NCI-H2081 treated with DMSO at 0.1 percent for 48 hours (cell line): ENCODE measurements around the gene CPLX3.

Experiments
- DNase-seq: peaks from one replicate; lab custom pipeline; 2025; lab: John Stamatoyannopoulos, UW

Gene CPLX3

GRCh38 chr15:74802290-74802689 is 24.1 kb upstream of the CPLX3 start:
- no peak for DNase-seq

- DNase-seq: no peak
Observed at GRCh38 chr15:74802862-74803447, 23.5 kb upstream of the CPLX3 start.

- no peak for DNase-seq
Observed at GRCh38 chr15:74804935-74805334, 21.5 kb upstream of the CPLX3 start.

GRCh38 chr15:74807282-74807681 is 19.1 kb upstream of the CPLX3 start:
- no peak for DNase-seq

GRCh38 chr15:74808078-74808839 is 18.2 kb upstream of the CPLX3 start:
- no peak for DNase-seq

GRCh38 chr15:74808840-74809229 is 17.6 kb upstream of the CPLX3 start:
- DNase-seq: no peak

- DNase-seq: no peak
Observed at GRCh38 chr15:74809242-74809641, 17.2 kb upstream of the CPLX3 start.

GRCh38 chr15:74809956-74810355 is 16.5 kb upstream of the CPLX3 start:
- no peak for DNase-seq

- DNase-seq: no peak
Observed at GRCh38 chr15:74812533-74812932, 13.9 kb upstream of the CPLX3 start, which contains the start of gene LMAN1L. Gene LMAN1L (plus strand): TSS chr15:74812835. CDS start chr15:74812855, 20 bp downstream.

- DNase-seq: no peak
Observed at GRCh38 chr15:74815121-74815934, 11.1 kb upstream of the CPLX3 start.

GRCh38 chr15:74815961-74816360 is 10.5 kb upstream of the CPLX3 start:
- no peak for DNase-seq

- peak; percentile 50 for DNase-seq
Observed at GRCh38 chr15:74816624-74817369, 9.6 kb upstream of the CPLX3 start.

GRCh38 chr15:74817370-74817737 is 9.1 kb upstream of the CPLX3 start:
- DNase-seq: peak; percentile 50

GRCh38 chr15:74820056-74820455 is 6.4 kb upstream of the CPLX3 start:
- DNase-seq: no peak

GRCh38 chr15:74821091-74821789 is 5.2 kb upstream of the CPLX3 start:
- no peak for DNase-seq

GRCh38 chr15:74821790-74822158 is 4.7 kb upstream of the CPLX3 start:
- DNase-seq: no peak

GRCh38 chr15:74822233-74822632 is 4.2 kb upstream of the CPLX3 start:
- DNase-seq: no peak

- no peak for DNase-seq
Observed at GRCh38 chr15:74823324-74823723, 3.1 kb upstream of the CPLX3 start.

- no peak for DNase-seq
Observed at GRCh38 chr15:74824976-74825375, 1.5 kb upstream of the CPLX3 start.

- no peak for DNase-seq
Observed at GRCh38 chr15:74825866-74826265, 561 bp upstream of the CPLX3 start.

GRCh38 chr15:74826921-74827320 is 494 bp downstream of the CPLX3 start:
- DNase-seq: no peak

GRCh38 chr15:74827614-74828013 is 1.2 kb downstream of the CPLX3 start:
- DNase-seq: no peak
